Urothelium cell line (cell line): ENCODE data around the gene ISG20L2.
A peak's percentile ranks its signal among the peaks of the same experiment; 100 is the strongest.

Experiments
- DNase-seq: peaks from one replicate; pipeline ENCODE4 v3.0.0; 2011; ENCODE audit warnings: low spot score, mixed read lengths
- FAIRE-seq: peaks from 2 replicates; lab custom pipeline; 2011; peaks lifted over from hg19 to GRCh38; lab: Jason Lieb, UNC

ISG20L2 gene

DNA sequence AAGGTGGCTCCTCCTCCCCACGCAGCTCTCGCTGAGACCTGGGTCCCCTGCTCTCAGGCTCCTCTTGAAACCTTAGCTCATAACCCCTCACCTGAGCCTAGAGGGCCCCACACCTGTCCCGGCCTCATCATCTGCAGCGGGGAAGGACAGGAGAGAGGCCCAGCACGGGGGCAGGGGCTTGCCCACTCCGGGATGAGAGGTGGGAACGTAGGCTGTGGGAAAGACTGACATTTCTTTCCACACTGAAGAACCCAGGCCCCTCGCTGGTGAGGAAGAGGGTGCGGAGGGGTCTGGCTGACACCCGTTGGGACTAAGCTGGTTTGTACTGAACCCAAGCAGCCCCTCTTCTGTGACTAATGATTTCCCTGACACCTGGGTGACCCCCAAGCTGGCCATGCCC, 37.4 kb downstream of the ISG20L2 start:
- DNase-seq (no peak), FAIRE-seq (no peak)

DNA sequence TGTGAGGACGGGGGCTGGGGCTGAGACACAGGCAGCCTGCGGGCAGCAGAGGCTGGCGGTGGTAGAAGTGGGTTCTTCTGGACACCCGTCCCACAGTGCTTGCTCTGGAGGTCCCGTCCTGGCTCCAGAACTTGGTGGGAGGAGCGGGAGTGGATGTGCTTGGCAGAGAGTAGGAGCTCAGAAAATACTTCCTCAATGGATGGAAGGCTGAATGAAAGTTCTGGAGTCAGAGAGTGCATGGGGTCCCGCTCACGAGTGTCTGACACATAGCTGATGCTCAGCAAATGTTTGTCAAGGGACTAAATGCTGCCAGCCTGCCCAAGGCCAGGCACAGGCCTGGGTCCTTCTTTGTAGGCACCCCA, 37.9 kb downstream of the ISG20L2 start:
- FAIRE-seq: no peak
- no peak for DNase-seq

DNA sequence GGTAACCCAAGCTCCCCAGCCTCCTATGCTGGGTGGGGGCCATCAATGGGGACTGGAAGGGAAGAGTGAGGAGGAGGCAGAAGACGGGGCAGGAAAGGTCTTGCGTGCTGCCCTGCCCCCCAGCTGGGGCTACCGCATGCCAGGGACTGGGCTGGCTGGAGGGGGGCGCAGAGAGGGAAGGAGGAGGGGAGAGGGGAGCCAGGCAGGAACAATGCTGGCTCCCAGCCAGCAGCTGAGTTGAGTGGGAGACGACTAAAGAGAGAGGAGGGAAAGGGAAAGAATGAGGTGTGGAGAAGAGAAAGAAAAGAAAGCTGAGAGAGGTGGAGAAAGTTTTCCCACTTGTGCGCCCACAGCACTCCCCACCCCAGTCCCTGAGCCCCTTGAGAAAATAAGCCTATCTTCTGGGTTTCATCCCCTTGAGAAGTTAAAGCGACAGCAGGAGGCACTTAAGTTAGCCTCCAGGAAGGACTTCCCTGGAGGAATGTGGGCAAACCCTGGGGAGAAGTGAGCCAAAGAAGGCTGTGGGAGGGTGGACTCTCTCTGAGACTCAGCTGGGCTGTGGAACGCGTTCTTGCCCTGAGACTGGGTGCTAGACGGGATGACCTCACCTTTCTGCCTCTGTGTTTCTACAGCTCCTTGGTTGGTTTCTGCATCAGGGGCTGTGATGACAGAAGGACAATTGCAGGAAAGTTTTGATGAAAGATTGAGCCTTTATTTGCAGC, 38.5 kb downstream of the ISG20L2 start:
- no peak for FAIRE-seq
- peak; percentile 35 for DNase-seq

DNA sequence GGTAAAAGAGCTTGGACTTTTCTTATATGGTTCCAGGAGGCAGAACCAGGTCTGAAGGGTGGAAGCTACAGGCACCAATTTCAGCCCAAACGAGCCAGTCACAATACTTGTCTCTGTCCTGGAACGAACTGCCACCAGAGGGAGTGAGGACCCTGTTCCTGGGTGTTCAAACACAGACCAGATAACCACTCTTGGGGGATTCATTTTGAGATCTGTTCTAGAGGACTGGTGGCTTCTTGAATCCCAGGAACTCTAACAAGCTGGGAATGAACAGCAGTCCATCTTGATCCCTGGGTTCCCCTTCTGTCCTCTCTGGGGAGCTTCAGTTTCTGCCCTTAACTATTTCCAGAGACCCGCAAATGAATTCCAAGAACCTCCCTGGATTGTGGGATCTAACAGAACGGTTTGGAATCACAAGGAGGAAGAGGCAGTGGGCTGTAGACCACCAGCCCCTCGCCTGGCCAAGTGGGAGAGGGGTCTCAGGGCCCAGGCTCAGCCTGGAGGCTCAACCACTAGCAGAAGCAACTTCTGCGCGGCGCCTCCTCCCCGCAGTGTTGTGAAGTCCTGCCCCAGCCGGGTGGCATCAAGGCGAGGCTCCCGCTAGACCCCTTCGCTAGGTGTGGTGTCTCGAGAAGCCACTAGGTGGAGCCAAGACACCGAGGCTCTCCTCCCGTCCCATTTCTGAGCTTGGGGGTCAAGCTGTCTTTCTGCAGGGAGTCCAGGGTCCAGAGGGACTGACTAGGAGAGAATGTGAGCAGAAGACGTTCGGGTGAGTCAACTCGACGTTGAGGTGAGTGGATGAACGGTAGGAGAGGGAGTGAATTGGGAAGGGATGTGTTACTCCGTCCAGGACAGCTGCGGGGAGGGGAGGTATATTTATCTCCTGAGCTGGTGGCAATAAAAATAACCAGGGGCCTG, 39.3 kb downstream of the ISG20L2 start:
- FAIRE-seq (no peak), DNase-seq (peak; percentile 90)

DNA sequence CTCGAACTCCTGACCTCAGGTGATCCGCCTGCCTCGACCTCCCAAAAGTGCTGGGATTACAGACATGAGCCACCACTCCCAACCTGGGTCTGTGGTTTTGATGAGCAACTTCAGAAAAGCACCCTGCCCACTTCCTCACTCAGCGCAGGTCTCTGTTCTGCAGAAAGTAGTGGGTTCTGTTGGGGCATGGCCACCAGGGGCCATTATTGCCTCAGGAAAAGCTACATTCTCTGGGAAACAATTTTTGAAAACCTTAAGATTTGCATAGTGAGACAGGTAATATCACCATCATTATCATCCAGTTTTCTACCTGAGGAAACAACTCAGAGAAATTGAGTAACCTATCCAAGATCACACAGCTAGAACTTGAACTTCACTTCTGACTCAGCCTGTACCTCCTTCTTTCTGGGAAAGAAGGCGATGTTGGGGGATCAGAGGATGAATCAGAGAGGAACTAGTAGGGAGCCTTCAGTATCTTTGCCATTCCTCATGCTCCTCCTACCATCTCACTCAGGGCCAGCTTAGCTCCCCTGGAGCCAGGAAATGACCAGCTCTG, 44.3 kb downstream of the ISG20L2 start:
- DNase-seq (no peak), FAIRE-seq (no peak)

DNA sequence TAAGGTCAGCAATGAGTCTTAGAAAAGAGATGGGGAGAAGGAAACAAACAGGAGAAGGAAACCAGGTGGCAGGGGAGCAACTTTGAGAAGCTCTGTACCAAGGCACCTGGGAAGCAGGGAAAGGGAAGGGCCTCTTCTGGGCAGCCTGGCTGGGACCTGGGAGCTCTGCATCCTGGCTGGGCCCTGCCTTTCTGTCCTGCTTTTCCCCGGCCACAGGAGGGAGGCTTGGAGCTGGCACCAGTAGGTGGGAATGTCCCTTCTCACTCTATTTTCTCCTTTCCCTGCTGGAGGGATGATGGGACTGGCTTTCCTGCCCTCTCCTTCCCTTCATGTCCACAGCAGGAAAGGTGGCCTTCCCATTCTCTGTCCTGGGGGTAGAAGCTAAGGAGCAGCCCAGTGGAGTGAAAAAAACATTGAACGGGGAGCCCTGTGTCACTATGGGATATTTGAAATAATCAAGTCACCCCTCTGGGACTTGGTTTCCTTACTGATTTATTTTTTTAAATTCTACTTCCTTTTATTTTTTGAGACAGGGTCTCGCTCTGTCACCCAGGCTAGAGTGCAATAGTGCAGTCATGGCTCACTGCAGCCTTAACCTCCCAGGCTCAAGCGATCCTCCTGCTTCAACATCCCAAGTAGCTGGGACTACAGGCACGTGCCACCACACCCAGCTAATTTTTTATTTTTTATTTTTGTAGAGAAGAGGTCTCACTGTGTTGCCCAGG, 46.2 kb downstream of the ISG20L2 start:
- no peak for FAIRE-seq

DNA sequence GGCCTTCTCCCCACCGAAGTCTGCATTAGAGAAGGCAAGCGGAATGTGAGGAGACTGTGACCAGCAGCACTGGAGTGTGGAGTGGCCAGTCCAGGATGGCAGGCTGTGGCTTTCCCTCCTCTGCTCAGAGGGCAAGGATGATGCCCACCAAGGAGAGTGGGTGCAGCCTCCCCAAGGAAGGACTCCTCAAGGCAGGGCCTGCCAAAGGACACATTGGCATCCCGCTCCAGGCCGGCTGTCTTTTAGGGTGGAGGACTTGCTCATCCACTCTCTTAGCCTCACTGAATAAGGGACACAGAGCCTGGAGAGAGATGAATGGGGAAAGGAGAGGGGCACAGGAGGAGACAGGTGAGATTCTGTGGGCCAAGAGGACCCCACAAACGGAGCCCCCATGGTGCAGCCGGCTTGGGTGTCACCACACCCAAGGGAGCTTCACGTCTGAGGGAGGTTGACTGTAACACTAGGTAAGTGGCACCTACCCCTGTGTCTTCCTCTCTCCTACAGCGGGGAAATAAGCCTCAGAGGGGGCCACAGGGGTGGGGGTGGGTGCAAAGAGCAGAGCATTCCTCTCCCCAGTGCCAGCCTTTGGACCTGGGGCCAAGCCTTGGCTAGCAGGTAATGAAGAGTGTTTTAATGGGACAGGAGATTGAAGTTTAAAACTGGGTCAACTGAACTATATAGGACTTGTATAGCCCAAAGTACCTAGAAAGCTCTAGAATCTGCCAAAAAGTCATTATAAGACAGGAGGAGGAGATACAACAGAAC, 47.2 kb downstream of the ISG20L2 start:
- FAIRE-seq (no peak), DNase-seq (no peak)

More for the DNA sequence above, 46.2 kb downstream of the ISG20L2 start:
- DNase-seq: no peak

DNA sequence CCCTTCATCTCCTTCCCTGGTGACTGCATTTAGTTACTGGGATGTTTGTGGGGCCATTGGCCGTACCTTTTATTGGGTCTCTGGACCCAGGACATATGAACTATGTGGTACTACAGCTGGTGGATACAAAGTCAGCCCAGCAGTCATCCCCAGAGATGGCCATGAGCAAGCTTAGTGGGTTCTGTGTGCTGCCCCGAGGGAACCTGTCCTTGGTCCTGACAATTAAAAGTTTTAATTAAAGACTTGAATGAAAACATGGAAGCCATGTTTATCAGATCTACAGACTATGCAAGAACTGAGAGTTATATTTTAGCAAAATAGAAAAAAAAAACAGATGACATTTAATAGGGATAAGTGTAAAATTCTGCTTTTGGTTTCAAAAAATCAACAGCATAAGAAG, 48.5 kb downstream of the ISG20L2 start:
- DNase-seq (no peak), FAIRE-seq (no peak)

DNA sequence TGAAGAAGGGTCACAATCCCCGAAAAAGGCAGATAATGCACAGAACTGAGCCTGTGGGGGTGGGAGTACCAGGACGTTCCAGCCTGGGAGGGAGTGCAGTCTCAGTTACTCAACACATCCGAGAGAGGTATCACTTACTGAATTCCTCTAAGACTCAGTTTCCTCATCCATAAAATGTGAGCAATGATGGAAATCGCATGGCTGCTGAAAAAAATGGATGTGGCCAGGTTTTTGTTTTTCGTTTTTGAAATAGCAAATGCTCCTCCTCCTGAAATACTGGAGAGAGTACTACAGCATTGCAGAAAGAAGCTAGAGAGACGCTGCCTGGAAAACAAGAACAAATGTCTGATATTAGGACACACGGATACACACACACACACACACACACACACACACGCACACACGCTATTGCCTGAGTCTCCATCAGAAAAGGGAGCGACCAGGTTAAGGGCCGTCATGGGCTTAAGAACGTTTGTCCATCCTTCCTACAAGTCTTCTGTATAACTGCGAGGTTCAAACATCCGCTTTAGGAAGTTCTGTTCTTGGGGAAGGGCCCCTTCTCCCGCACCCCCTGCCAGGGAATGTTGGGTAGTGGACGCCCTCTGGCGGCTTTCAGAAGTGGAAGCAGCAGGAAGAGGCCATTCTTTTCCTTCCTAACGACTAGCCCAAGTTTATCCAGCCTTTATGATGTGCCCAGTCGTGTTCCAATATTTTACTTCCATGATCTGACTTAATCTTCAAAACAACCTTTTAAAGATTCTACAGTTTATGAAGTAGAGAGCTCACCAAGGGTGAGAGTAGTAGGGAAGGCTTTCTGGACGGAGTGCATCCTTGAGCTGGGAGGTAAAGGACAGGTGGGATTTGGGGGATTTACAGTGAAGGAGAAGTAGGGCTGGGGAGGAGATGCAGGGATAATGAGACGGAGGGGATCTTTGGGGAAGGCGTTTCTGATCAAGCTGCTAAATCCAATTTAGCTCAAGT, 50.7 kb downstream of the ISG20L2 start:
- FAIRE-seq: peak; percentile 35
- peak; percentile 71 for DNase-seq

DNA sequence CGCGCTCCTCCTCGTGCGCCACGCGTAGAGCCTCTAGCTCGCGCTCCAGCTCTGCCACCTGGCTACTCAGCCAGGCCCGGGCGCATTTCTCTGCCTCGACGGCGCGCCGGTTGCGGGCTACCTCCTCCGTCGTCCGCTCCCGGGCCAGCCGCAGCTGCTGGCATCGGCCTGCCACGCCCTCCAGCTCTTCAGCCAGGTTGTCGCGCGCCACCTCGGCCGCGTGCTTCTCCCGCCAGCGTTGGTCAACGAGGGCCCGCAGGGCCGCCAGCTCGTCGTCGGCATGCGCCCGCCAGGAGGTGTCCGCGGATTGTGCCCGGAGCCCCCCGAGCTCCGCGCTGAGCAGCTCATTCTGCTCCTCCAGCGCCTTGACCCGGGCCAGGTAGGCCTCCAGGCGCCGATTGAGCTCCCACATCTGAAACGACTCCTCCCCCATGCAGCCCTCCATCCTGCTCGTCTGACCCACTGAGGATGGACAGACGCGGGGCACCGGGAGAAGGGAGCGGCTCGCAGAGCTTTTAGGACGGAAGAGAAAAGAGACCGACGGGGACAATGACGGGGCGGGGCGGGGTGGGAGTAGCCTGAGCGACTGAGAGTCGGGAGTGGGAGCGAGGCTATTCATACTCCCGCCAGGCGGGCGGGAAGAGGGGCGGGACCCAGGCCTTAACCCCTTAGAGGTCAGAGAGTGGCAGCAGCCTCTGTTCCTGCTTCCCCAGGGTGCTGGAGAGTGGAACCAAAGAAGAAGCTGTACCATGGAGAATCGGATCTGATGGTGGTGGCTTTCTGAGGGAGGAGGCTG, 51.5 kb downstream of the ISG20L2 start, which contains the start of gene NES:
Gene NES (minus strand): TSS at position 588 of the 796 bp plus-strand sequence. CDS start 143 bp downstream, at position 445.
- FAIRE-seq: no peak
- DNase-seq: peak; percentile 73

DNA sequence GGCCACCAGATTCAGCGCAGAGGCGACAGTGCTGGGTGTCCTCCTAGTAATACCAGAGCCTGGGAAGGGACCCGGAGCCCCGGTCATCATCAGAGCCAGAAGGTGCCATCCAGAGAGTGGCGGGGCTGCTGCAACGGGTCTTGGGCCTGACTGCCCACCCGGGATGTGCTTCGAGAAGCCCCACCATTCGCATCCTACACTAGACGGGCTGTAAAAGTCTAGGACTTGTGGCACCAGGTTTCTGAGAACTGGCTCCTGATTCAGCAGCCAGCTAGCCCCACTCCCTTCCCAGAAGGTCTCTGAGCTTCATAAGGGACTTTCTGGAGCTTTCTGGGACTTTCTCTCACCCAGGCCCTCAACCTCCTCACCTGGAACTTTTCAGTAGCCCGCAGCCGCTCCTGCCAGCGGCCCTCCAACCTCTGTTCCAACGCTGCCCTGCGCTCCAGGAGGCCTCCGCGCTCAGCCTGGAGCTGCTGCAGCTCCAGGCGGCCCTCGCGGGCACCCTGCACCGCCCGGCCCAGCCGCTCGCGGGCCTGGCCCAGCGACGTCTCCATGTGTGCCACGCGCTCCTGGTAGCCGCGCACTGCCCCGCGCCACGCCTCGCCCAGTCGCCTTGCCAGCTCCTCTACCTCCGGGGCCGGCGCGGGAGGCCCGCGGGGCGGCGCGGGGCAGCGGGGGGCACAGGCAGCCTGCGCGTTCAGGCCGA, 52.3 kb downstream of the ISG20L2 start:
- DNase-seq (no peak), FAIRE-seq (no peak)

DNA sequence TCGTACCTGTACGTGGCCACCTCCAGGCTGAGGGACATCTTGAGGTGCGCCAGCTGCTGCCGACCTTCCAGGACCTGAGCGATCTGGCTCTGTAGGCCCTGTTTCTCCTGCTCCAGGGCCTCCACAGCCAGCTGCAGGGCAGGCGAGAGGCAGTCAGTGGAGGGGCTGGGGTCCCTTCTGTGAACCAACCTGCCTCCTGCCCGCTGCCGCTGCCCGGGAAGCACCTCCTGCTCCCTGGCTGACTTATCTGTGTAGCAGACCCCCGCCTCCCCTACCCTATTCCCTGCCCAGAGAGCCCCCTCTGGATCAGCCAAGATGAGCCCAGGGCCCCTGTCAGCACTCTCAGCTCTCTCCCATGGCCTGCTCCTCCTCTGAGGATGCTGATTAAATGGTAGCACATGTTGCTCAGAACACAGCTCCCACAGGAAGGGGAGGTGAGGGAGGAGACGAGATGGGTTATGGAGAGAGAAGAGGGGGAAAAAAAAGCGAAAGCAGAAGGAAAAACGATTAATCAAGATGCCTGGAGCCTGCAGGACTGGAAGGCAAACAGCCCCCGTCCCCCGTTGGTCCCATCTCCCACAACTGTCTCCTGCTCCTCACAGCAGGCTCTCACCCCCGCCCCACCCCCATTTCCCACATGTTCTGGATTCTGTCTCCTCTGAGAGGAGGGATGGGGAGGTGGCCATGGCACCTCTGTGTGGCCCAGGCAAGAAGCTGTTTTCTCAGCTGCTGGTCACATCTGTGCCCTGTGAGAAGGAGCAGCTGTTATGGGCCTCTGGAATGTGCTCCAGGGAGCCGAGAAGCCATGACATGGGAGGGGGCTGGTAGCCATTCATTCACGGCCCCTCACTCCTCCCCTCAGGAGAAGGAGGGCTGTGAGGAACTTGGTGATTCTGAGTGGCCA, 53.1 kb downstream of the ISG20L2 start:
- FAIRE-seq (no peak), DNase-seq (no peak)

DNA sequence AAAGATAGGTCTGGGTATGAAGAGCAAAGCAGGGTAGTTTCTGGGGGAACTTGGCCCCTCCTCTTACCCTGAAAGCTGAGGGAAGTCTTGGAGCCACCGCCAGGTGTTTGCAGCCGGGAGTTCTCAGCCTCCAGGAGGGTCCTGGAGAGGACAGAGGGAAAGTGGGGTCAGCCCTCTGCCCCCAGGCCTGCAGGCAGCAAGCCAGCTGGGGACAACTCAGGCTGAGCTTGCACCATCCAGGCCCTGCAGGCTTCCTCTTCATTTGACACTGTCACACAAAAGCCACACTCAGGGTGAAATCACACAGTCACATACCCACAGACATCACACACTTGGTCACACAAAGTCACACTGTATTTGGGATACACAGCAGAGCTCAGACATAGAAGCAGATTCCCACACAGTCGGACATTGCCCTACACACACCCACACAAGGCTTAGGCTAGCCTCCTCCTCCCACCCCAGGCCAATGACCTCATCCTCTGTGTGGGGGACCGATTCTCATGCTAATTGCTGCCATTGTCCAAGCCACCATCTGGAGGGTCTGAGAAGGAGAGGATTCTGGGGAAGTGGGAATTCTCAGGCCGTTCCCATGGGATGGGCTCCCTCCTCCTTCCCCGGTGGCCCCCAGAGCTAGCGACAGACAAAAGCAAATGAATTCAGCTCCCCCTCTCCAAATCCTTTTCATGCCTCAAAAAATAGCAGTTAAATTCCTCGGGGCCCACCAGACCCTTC, 55.0 kb downstream of the ISG20L2 start:
- FAIRE-seq (no peak), DNase-seq (no peak)
